GM21786 (cell line): Measurements from ENCODE around the gene CCDC192.
"Not testable (repeated sequence)": the region's sequence is repeated elsewhere in the genome, so short reads cannot be mapped to it uniquely, and the experiment has no call there.

Experiments
- ATAC-seq: cut with Tn5 transposase; IDR thresholded peaks from one replicate; pipeline ENCODE4 v1.9.1; 2021; ENCODE audit not compliant: unreplicated experiment

CCDC192 gene

GRCh38 chr5:127839496-127840197 lies 136.5 kb downstream of the CCDC192 start:
- peak; percentile 38 for ATAC-seq

DNA sequence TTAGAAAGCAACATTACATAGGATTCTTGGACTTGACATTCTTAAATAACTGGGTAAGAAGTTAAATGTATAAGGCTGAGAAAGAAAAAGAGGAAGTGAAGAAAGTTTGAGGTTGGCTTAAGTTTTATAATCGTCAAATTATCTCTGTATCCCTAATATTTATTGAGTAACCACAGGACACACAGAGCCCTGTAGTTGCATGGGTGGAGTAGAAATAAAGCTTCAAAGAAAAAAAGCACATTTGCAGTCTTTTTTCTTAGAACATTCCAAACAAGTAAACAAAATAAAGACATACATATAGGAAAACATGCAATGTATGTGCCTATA lies 137.0 kb downstream of the CCDC192 start:
- ATAC-seq: peak; percentile 72

DNA sequence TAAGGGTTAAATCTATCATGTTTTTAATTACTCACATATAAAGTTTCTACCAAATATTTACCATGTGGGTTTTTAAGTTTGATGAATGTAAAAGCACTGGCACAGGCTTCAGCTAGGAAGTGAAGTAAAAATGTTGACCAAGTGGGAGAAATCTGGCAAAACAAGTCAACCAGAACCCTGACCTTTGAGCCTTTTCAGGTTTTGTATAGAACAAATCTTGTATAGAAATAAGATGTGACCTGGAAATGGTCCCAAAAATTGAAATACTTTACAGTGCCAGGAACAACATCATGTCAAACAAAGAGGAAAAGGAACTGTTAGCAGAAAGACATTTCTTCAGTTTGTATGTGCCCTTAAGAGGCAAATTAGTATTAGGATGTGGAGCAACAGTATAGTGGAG lies 137.6 kb downstream of the CCDC192 start:
- no peak for ATAC-seq

GRCh38 chr5:127844581-127845021 lies 141.4 kb downstream of the CCDC192 start:
- ATAC-seq: no peak

DNA sequence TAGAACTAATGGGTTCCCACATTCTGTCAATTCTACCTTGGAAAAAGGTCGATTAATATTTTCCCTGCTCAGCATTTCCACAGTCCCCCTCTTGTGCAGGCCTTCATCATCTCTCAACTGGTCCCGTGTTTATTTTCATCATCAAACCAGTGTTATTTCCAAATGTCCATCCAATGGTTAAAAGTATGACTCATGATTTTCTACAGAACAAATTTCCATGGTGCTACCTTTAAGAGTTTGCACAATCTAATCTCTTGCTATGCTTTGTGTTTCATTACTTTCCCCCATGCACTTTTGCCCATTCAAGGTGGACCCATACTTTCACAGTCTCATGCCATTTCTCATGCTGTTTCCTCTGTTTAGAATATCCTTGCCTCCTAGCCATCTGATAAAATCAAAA lies 143.7 kb downstream of the CCDC192 start:
- ATAC-seq: no peak

DNA sequence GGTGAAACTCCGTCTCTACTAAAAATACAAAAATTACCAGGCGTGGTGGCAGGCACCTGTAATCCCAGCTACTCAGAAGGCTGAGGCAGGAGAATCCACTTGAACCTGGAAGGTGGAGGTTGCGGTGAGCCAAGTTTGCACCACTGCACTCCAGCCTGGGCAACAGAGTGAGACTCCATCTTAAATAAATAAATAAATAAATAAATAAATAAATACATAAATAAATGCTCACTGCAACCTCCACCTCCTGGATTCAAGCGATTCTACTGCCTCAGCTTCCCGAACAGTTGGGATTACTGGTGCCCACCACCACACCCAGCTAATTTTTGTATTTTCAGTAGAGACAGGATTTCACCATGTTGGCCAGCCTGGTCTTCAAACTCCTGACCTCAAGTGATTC lies 144.4 kb downstream of the CCDC192 start:
- ATAC-seq: not testable (repeated sequence)

- ATAC-seq: no peak
Measured at GRCh38 chr5:127848098-127848497, 144.9 kb downstream of the CCDC192 start.

DNA sequence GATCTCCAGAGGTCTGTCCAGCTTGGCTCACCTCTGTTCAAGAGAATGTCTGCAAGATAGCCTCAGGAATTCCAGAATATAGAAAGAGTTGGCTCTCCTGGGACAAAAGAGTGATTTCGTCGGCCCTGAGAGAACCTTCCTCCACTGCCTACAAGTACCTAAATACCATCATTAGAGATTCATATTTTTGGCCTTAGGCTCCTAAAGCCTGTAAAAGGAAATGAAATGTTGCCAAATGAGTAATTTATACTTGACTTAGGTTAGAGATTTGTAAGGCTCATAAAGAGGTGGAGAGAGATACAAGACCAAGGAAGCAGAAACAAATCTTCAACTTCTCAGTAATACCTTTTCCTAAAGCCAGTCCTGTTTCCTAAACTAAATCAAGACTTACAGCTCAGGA lies 146.2 kb downstream of the CCDC192 start:
- ATAC-seq: no peak

DNA sequence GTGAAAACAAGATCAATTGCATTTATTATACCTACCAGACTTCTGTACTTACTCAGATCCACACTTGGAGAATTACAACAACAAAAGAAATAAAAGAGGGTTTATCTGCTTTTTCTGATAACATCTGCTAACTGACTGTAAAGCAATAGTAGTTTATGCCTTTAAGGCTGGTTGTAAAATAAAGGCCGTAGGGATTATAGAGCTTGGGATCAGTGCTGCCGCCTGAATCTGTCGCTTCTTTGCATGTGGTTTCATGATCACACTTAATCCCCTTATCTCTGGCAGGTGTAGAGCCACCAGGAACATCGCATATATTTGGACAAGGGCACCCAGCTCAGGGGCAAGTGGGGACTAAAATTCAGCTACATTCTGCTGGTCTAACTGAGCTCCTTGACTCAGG lies 146.7 kb downstream of the CCDC192 start:
- no peak for ATAC-seq

GRCh38 chr5:127851964-127852363 lies 148.8 kb downstream of the CCDC192 start:
- ATAC-seq: no peak

- no peak for ATAC-seq
Measured at GRCh38 chr5:127854520-127854919, 151.3 kb downstream of the CCDC192 start.

- peak; percentile 83 for ATAC-seq
Measured at GRCh38 chr5:127856292-127856691, 153.1 kb downstream of the CCDC192 start.

- no peak for ATAC-seq
Measured at GRCh38 chr5:127858116-127858784, 155.1 kb downstream of the CCDC192 start.

- ATAC-seq: no peak
Measured at GRCh38 chr5:127860291-127860690, 157.1 kb downstream of the CCDC192 start.

DNA sequence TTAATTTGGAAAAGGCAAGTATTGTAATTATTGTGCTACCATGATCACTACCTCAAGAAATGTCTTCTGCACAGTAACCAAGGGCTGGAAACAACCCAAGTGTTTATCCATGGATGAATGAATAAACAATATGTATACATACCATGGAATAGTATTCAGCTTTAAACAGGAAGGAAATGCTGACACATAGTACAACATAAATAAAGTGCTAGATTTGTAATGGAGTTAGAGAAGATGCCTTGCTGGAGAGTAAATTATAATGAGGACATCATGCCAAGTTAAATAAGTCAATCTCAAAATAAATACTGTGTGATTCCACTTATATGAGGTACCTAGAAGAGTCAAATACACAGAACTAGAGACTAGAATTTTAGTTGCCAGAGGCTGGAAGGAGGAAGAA lies 160.0 kb downstream of the CCDC192 start:
- no peak for ATAC-seq

DNA sequence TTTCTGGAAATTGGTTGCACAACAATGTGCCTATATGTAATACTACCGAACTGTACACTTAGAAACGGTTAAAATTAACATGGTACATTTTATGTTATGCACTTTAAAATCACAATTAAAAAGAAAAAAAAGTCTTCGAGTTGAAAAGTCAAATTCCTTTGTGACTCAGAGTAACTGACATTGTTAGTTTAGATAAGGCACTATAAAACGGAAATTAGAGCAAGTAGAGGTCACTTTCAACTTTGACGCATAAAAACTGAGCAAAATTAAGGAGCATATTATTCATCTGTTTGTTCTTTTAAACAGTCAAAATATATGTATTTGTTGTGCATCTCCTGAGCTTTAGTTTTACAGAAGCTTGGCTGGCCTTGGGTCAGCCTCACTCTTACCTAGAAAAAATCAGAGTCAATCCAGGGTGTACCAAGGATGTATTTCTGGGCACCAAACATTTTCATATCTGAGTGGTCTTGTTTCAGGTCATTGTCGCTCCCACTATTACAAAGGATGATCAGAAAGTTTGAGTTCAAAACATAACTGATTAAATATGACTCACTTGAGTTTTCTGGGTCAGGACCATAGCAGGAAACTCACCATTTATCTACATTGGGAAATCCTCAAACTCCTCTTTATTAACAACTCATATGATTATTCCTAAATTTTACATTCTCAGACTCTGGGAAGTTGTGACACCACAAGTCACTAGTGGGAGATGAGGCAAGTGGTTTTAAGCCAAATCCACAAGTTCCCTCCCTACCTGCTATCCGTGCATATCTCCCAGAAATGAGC lies 160.6 kb downstream of the CCDC192 start:
- no peak for ATAC-seq

DNA sequence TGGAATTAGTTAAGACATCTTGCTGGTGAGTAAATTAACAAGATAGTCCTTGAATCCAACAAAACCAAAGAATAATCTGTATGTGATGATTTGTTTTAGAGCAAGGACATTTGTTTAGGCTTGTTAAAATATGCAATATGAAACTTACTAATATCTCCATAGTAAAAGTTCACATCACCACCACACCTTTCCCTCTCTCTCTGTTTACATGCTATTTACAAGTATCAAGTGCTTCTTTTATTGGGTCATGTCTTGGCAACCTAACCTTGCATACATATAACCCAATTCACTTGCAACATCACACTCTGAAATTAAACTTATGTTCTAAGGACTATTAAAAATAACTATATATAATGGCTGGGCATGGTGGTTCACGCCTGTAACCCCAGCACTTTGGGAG lies 161.3 kb downstream of the CCDC192 start:
- ATAC-seq: no peak

GRCh38 chr5:127865273-127865672 lies 162.1 kb downstream of the CCDC192 start:
- no peak for ATAC-seq

GRCh38 chr5:127867022-127867783 lies 164.0 kb downstream of the CCDC192 start:
- ATAC-seq: peak; percentile 78

DNA sequence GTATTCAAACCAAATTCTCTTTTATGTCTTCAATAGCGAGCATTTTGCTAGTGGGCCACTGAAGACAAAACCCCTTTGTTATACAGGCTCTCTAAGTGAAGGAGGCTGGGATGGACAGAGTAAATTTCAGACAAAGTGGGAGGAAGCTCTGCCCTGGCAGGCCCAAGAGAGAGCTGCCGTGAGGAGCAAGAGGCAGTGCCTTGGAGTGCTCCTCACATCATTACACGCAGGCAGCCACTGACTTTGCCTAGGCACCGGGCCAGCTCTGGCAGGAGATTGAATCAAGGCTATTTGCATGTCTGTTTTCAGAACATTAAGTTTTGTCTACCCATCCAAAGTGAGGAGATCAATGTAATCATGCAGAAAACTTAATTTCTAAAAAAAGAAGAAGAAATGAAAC lies 167.7 kb downstream of the CCDC192 start:
- peak; percentile 33 for ATAC-seq

GRCh38 chr5:127871503-127872153 lies 168.4 kb downstream of the CCDC192 start:
- no peak for ATAC-seq
